SK-N-MC (cell line): Measurements from ENCODE around the gene ASPSCR1.

ENCODE experiments used
- EZH2 ChIP-seq: fragments of 200-600 bp; sonication (generic); IDR thresholded peaks from one replicate; pipeline ENCODE4 v1.6.1; 2017; ENCODE audit warnings: antibody characterized with exemption
- FOXP2 ChIP-seq: optimal IDR thresholded peaks from 2 replicates; pipeline ENCODE3; 2011; ENCODE audit warnings: mild to moderate bottlenecking, moderate library complexity; ENCODE audit not compliant: insufficient read depth; ENCODE audit errors: extremely low read length, control extremely low read depth
- POLR2AphosphoS5 ChIP-seq: IDR thresholded peaks from 2 replicates; pipeline ENCODE4 v1.6.1; 2012; ENCODE audit warnings: mild to moderate bottlenecking, low read depth, low read length, borderline replicate concordance

DNA sequence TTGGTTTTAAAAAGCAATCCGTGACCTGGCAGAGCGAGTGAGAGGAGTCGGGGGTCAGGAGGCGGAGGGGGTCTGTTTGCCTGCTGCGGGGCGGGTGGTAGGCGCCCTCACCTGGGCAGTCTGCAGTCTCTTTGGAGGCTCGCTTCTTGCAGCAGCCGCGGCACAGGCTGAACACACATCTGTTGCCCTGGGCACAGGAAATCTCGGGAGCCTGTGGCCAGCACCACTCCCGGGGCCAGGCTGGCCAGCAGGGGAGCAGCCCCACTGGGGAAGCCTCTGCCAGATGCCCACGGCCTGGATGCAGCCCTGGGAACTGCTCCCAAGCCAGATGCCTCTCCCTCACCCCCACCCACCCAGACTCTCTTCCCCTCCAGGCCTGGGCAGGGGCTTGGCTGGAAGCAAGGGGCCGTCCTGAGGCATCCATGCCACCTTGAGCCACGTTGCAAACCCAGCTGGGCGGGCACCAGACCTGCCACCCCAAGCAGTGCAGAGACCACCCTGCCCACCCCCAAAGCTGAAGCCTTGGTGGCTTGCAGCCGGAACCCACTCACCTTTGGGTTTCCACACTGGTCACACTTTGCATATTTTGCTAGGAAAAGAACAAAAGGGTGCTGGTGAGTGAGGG, 80.9 kb downstream of the ASPSCR1 start:
- TF ChIP-seq POLR2AphosphoS5: no peak
- no peak for TF ChIP-seq EZH2
- no peak for TF ChIP-seq FOXP2
